ENCODE data around the gene RAVER1. TPM values are rescaled to one million over a fixed set of nuclear protein-coding genes. Genes with fewer than 3 reads are reported as not detected.

The RAVER1 gene
- total and polyA plus RNA-seq, 9 of the 15 experiments (the other 6 are each of a cell fraction or from before 2014, with no cell fraction given): 0.06 to 113 (median 7.0) TPM

DNA sequence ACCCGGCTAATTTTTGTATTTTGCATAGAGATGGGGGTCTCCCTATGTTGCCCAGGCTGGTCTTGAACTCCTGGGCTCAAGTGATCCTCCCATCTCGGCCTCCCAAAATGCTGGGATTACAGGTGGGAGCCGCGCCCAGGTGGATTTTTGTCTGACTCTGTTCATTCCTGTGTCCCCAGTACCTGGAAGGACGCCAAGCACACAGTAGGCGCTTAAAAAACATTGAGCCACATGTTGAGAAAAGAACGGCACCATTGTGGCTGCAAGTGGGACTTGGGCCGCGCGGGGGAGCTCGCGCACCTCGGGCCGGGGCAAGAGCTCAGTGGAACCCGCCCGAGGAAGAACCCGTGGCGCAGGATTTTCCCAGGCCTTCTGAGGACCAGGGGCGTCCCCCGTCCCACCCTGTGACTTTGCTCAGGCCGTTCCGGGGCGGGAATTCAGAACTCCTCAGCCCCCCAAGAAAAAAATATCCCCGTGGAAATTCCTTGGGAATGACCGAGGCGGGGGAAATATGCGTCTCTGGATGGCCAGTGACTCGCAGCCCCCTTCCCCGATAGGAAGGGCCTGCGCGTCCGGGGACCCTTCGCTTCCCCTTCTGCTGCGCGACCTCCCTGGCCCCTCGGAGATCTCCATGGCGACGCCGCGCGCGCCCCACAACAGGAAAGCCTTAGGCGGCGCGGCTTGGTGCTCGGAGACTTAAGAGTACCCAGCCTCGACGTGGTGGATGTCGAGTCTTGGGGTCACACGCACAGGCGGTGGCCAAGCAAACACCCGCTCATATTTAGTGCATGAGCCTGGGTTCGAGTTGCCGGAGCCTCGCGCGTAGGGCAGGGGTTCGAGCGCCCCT, 63.8 kb downstream of the RAVER1 start (continued):
- TF ChIP-seq, protein P1, sequence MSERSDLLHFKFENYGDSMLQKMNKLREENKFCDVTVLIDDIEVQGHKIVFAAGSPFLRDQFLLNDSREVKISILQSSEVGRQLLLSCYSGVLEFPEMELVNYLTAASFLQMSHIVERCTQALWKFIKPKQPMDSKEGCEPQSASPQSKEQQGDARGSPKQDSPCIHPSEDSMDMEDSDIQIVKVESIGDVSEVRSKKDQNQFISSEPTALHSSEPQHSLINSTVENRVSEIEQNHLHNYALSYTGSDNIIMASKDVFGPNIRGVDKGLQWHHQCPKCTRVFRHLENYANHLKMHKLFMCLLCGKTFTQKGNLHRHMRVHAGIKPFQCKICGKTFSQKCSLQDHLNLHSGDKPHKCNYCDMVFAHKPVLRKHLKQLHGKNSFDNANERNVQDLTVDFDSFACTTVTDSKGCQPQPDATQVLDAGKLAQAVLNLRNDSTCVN (CRISPR knock-in tag; IDR thresholded peaks at IDR 0.05): no peak
- peak; percentile 55; the same call in 1 of the 2 replicates for TF ChIP-seq GABPB1 (CRISPR knock-in tag; IDR thresholded peaks at IDR 0.05)
- TF ChIP-seq RBM39 (optimal IDR thresholded peaks at IDR 0.05; ENCODE audit: low read depth, low read length): no peak
- TF ChIP-seq ZNF217 (CRISPR knock-in tag; IDR thresholded peaks at IDR 0.05): no peak
- no peak; the same call in 1 of the 2 replicates for TF ChIP-seq JUND (IDR thresholded peaks at IDR 0.05; ENCODE audit: borderline replicate concordance, low read depth, low read length)
- TF ChIP-seq JUND (tag; IDR thresholded peaks at IDR 0.05; ENCODE audit: borderline replicate concordance, low read depth, low read length): peak; percentile 32; the same call in 1 of the 3 replicates
- peak; percentile 50; the same call in 1 of the 2 replicates for TF ChIP-seq ZNF121 (CRISPR knock-in tag; conservative IDR thresholded peaks at IDR 0.05)
- TF ChIP-seq, protein P2, sequence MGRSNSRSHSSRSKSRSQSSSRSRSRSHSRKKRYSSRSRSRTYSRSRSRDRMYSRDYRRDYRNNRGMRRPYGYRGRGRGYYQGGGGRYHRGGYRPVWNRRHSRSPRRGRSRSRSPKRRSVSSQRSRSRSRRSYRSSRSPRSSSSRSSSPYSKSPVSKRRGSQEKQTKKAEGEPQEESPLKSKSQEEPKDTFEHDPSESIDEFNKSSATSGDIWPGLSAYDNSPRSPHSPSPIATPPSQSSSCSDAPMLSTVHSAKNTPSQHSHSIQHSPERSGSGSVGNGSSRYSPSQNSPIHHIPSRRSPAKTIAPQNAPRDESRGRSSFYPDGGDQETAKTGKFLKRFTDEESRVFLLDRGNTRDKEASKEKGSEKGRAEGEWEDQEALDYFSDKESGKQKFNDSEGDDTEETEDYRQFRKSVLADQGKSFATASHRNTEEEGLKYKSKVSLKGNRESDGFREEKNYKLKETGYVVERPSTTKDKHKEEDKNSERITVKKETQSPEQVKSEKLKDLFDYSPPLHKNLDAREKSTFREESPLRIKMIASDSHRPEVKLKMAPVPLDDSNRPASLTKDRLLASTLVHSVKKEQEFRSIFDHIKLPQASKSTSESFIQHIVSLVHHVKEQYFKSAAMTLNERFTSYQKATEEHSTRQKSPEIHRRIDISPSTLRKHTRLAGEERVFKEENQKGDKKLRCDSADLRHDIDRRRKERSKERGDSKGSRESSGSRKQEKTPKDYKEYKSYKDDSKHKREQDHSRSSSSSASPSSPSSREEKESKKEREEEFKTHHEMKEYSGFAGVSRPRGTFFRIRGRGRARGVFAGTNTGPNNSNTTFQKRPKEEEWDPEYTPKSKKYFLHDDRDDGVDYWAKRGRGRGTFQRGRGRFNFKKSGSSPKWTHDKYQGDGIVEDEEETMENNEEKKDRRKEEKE (IDR thresholded peaks at IDR 0.05; ENCODE audit: borderline replicate concordance in 1 of 2, control insufficient read depth in 1 of 2, low read depth in 2 of 2, low read length in 1 of 2): no peak
- TF ChIP-seq SMARCA5 (IDR thresholded peaks at IDR 0.05): peak; percentile 25; the same call in 1 of the 2 replicates
- no peak for TF ChIP-seq MECOM (CRISPR knock-in tag; IDR thresholded peaks at IDR 0.05)
- TF ChIP-seq TBP (optimal IDR thresholded peaks at IDR 0.05; ENCODE audit: low read depth, low read length): no peak
- no peak for TF ChIP-seq NUFIP1 (IDR thresholded peaks at IDR 0.05; ENCODE audit: partially characterized antibody)
- TF ChIP-seq MTA3 (IDR thresholded peaks at IDR 0.05; ENCODE audit: borderline replicate concordance): no peak
- TF ChIP-seq, protein P3, sequence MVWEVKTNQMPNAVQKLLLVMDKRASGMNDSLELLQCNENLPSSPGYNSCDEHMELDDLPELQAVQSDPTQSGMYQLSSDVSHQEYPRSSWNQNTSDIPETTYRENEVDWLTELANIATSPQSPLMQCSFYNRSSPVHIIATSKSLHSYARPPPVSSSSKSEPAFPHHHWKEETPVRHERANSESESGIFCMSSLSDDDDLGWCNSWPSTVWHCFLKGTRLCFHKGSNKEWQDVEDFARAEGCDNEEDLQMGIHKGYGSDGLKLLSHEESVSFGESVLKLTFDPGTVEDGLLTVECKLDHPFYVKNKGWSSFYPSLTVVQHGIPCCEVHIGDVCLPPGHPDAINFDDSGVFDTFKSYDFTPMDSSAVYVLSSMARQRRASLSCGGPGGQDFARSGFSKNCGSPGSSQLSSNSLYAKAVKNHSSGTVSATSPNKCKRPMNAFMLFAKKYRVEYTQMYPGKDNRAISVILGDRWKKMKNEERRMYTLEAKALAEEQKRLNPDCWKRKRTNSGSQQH (CRISPR knock-in tag; IDR thresholded peaks at IDR 0.05): no peak
- TF ChIP-seq, protein P4, sequence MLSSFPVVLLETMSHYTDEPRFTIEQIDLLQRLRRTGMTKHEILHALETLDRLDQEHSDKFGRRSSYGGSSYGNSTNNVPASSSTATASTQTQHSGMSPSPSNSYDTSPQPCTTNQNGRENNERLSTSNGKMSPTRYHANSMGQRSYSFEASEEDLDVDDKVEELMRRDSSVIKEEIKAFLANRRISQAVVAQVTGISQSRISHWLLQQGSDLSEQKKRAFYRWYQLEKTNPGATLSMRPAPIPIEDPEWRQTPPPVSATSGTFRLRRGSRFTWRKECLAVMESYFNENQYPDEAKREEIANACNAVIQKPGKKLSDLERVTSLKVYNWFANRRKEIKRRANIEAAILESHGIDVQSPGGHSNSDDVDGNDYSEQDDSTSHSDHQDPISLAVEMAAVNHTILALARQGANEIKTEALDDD (IDR thresholded peaks at IDR 0.05): no peak
- TF ChIP-seq PYGO2 (tag; IDR thresholded peaks at IDR 0.05): no peak

Measured in K562 (cell line).